Gastrocnemius medialis (tissue), 4 donors: Measurements from ENCODE around the gene RASA3.

ENCODE experiments used
- POLR2A ChIP-seq, 2 donors: fragments of 450-650 bp; IDR thresholded peaks; one replicate each; pipeline ENCODE4 v1.6.1; 2017; ENCODE audit warnings: antibody characterized with exemption in 2 of 2, mild to moderate bottlenecking in 2 of 2, moderate library complexity in 2 of 2
- TF ChIP-seq, protein P1 (sequence below), 5 experiments: fragments of 450-650 bp in 3 of 5; fragments of 200-600 bp in 2 of 5; sonication (generic) in 2 of 5; IDR thresholded peaks in 4 of 5; conservative IDR thresholded peaks in 1 of 5; 1 replicate in 4 of 5; 2 replicates in 1 of 5; pipeline ENCODE4 v1.5.1; 2016 to 2019; ENCODE audit warnings: antibody characterized with exemption in 5 of 5, mild to moderate bottlenecking in 3 of 5, moderate library complexity in 3 of 5

DNA sequence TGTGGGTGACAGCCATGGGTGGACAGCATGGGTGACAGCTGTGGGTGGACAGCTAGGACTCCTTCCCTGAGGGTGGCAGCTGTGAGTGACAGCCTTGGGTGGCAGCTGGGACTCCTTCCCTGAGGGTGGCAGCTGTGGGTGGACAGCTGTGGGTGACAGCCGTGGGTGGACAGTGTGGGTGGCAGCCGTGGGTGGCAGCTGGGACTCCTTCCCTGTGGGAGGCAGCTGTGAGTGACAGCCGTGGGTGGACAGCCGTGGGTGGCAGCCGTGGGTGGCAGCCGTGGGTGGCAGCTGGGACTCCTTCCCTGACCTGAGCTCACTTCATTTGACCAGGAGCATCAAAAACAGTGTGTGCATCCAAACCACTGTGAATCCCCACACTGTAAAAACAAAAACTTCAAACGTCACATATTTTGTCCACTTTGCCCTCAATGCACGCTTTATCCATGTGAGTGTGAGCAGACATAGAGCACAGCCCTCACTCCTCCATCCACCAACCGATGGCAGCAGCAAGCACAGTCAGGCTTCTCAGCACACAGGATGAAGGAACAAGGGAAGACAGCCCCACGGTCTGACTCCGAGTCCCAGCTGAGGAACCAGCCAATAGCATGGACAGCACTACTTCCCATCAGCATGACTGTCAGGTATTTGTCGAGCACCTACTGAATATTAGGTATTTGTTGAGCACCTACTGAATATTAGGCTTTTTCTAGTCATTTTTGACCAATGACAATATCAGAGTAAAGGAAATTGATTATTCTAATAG lies 45.0 kb upstream of the RASA3 start:
- TF ChIP-seq, protein P1, sequence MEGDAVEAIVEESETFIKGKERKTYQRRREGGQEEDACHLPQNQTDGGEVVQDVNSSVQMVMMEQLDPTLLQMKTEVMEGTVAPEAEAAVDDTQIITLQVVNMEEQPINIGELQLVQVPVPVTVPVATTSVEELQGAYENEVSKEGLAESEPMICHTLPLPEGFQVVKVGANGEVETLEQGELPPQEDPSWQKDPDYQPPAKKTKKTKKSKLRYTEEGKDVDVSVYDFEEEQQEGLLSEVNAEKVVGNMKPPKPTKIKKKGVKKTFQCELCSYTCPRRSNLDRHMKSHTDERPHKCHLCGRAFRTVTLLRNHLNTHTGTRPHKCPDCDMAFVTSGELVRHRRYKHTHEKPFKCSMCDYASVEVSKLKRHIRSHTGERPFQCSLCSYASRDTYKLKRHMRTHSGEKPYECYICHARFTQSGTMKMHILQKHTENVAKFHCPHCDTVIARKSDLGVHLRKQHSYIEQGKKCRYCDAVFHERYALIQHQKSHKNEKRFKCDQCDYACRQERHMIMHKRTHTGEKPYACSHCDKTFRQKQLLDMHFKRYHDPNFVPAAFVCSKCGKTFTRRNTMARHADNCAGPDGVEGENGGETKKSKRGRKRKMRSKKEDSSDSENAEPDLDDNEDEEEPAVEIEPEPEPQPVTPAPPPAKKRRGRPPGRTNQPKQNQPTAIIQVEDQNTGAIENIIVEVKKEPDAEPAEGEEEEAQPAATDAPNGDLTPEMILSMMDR (IDR thresholded peaks at IDR 0.05 in 4 of 5, conservative IDR thresholded peaks at IDR 0.05 in 1 of 5): no peak
- TF ChIP-seq POLR2A (IDR thresholded peaks at IDR 0.05): no peak
